H1 (cell line): ENCODE measurements around the gene NECAB3. TPM values are rescaled to one million over a fixed set of nuclear protein-coding genes. Genes with fewer than 3 reads are reported as not detected.

Experiments used
- CTCF ChIA-PET: fragments of 300-600 bp; sonication (Branson Sonifier 250); formaldehyde crosslinking; loops from one replicate; lab custom pipeline; 2021; ENCODE audit not compliant: partially characterized antibody; lab: Charles Lee
- POLR2A ChIA-PET: fragments of 300-600 bp; sonication (Branson Sonifier 250); formaldehyde crosslinking; loops from one replicate; lab custom pipeline; 2021; ENCODE audit warnings: inconsistent platforms; ENCODE audit not compliant: partially characterized antibody; lab: Charles Lee
- DNase-seq, 2 experiments: peaks; one replicate each; pipeline versions ENCODE4 v3.0.0 to v3.0.0-alpha.2; 2010 to 2022; ENCODE audit warnings: low spot score in 2 of 2, low read depth in 1 of 2, mixed read lengths in 1 of 2
- FAIRE-seq: peaks from 2 replicates; lab custom pipeline; 2011; peaks lifted over from hg19 to GRCh38; lab: Jason Lieb, UNC
- H2AFZ ChIP-seq: 2 replicates; pipeline ENCODE4 v1.8.1; 2012; ENCODE audit warnings: low read length, inconsistent platforms
- H2AK5ac ChIP-seq: 2 replicates; pipeline ENCODE4 v1.6.1; 2013; ENCODE audit warnings: low read depth, low read length
- H2BK120ac ChIP-seq: replicated peaks from 2 replicates; pipeline ENCODE3; 2013; ENCODE audit warnings: low read depth, low read length, inconsistent platforms
- H2BK12ac ChIP-seq: 2 replicates; pipeline ENCODE4 v1.6.1; 2013; ENCODE audit warnings: low read depth, low read length
- H2BK15ac ChIP-seq: 2 replicates; pipeline ENCODE4 v1.6.1; 2013; ENCODE audit warnings: low read length
- H2BK20ac ChIP-seq: 2 replicates; pipeline ENCODE4 v1.6.1; 2013; ENCODE audit warnings: low read length
- H2BK5ac ChIP-seq: 2 replicates; pipeline ENCODE4 v1.6.1; 2013; ENCODE audit warnings: low read depth, low read length
- H3K14ac ChIP-seq: 2 replicates; pipeline ENCODE4 v1.6.1; 2013; ENCODE audit warnings: inconsistent platforms; ENCODE audit not compliant: insufficient read length
- H3K18ac ChIP-seq: 2 replicates; pipeline ENCODE4 v1.6.1; 2013; ENCODE audit warnings: low read length; ENCODE audit errors: extremely low read depth
- H3K23ac ChIP-seq: 2 replicates; pipeline ENCODE4 v1.6.1; 2013; ENCODE audit warnings: inconsistent platforms; ENCODE audit not compliant: insufficient read length
- H3K23me2 ChIP-seq: 2 replicates; pipeline ENCODE4 v1.6.1; 2013; ENCODE audit warnings: low read depth, low read length
- H3K27ac ChIP-seq: 2 replicates; pipeline ENCODE4 v1.6.1; 2011; ENCODE audit warnings: low read depth, low read length, inconsistent platforms
- H3K27me3 ChIP-seq, 4 experiments: replicated peaks in 1 of 4; 1 replicate in 1 of 4; 2 replicates in 3 of 4; pipeline versions ENCODE4 v1.6.1 to v1.8.1; 2011 to 2013; ENCODE audit warnings: low read length in 3 of 4, mild to moderate bottlenecking in 3 of 4, inconsistent platforms in 2 of 4, mixed read lengths in 2 of 4, moderate library complexity in 1 of 4; ENCODE audit not compliant: control insufficient read depth in 3 of 4, insufficient read depth in 3 of 4; ENCODE audit errors: extremely low read depth in 1 of 4
- H3K36me3 ChIP-seq, 4 experiments: 2 replicates each; pipeline versions ENCODE4 v1.6.1 to v1.8.1; 2011 to 2013; ENCODE audit warnings: mild to moderate bottlenecking in 4 of 4, low read length in 3 of 4, moderate library complexity in 2 of 4, control low read depth in 1 of 4, inconsistent platforms in 1 of 4; ENCODE audit not compliant: insufficient read depth in 4 of 4, control insufficient read depth in 2 of 4
- H3K4ac ChIP-seq: replicated peaks from 2 replicates; pipeline ENCODE3; 2013; ENCODE audit warnings: low read length, low read depth, mixed read lengths, inconsistent platforms; ENCODE audit not compliant: insufficient read length
- H3K4me1 ChIP-seq, 4 experiments: replicated peaks in 1 of 4; 1 replicate in 1 of 4; 2 replicates in 3 of 4; pipeline versions ENCODE4 v1.6.1 to v1.8.1; 2011 to 2013; ENCODE audit warnings: low read length in 3 of 4, inconsistent platforms in 2 of 4, mixed read lengths in 1 of 4; ENCODE audit not compliant: insufficient read depth in 4 of 4, control insufficient read depth in 3 of 4
- H3K4me2 ChIP-seq, 2 experiments: 2 replicates each; pipeline versions ENCODE4 v1.6.1 to v1.8.1; 2011 to 2013; ENCODE audit warnings: low read depth in 2 of 2, low read length in 2 of 2, control low read depth in 1 of 2, inconsistent platforms in 1 of 2, mild to moderate bottlenecking in 1 of 2; ENCODE audit not compliant: insufficient read depth in 1 of 2
- H3K4me3 ChIP-seq, 4 experiments: fragments of 200-600, 300-600 bp in 1 of 4; sonication (generic), shearing (Covaris generic), sonication (Bioruptor Twin) in 1 of 4; 2 replicates each; pipeline versions ENCODE4 v1.5.1 to v1.8.1; 2011 to 2016; ENCODE audit warnings: low read length in 4 of 4, low read depth in 3 of 4, control low read depth in 2 of 4, inconsistent platforms in 2 of 4, mild to moderate bottlenecking in 2 of 4, mixed read lengths in 1 of 4, moderate library complexity in 1 of 4; ENCODE audit not compliant: insufficient read depth in 2 of 4; ENCODE audit errors: extremely low read depth in 1 of 4
- H3K56ac ChIP-seq: replicated peaks from 2 replicates; pipeline ENCODE3; 2013; ENCODE audit warnings: low read depth, mild to moderate bottlenecking, mixed read lengths, low read length, inconsistent platforms; ENCODE audit not compliant: insufficient read length
- H3K79me1 ChIP-seq: 2 replicates; pipeline ENCODE4 v1.6.1; 2013; ENCODE audit warnings: low read depth, low read length, control low read depth
- H3K79me2 ChIP-seq, 2 experiments: 2 replicates each; pipeline versions ENCODE4 v1.6.1 to v1.8.1; 2012 to 2013; ENCODE audit warnings: low read length in 2 of 2, mild to moderate bottlenecking in 2 of 2, inconsistent platforms in 1 of 2; ENCODE audit not compliant: insufficient read depth in 2 of 2, control insufficient read depth in 1 of 2
- H3K9ac ChIP-seq, 4 experiments: replicated peaks in 1 of 4; 1 replicate in 1 of 4; 2 replicates in 3 of 4; pipeline versions ENCODE4 v1.6.1 to v1.8.1; 2011 to 2013; ENCODE audit warnings: low read depth in 3 of 4, low read length in 3 of 4, control low read depth in 2 of 4, mild to moderate bottlenecking in 2 of 4, moderate library complexity in 2 of 4, inconsistent platforms in 1 of 4; ENCODE audit errors: extremely low read depth in 1 of 4
- H3K9me3 ChIP-seq, 2 experiments: 2 replicates each; pipeline versions ENCODE4 v1.6.1 to v1.8.1; 2012 to 2013; ENCODE audit warnings: mild to moderate bottlenecking in 2 of 2, moderate library complexity in 2 of 2, control low read depth in 1 of 2, inconsistent platforms in 1 of 2, low read depth in 1 of 2, low read length in 1 of 2, mixed read lengths in 1 of 2; ENCODE audit not compliant: insufficient read depth in 2 of 2
- H4K20me1 ChIP-seq, 2 experiments: replicated peaks in 1 of 2; 2 replicates each; pipeline versions ENCODE3 to v1.8.1; 2011 to 2013; ENCODE audit warnings: inconsistent platforms in 2 of 2, low read length in 2 of 2, mild to moderate bottlenecking in 1 of 2; ENCODE audit not compliant: insufficient read depth in 2 of 2, control insufficient read depth in 1 of 2
- H4K5ac ChIP-seq: 2 replicates; pipeline ENCODE4 v1.6.1; 2013; ENCODE audit warnings: low read length, low read depth, mixed read lengths, inconsistent platforms; ENCODE audit not compliant: insufficient read length
- H4K8ac ChIP-seq: 2 replicates; pipeline ENCODE4 v1.8.0; 2013; ENCODE audit warnings: mild to moderate bottlenecking, moderate library complexity, low read length, inconsistent platforms; ENCODE audit not compliant: insufficient read depth; ENCODE audit errors: extremely low read depth
- H4K91ac ChIP-seq: replicated peaks from 2 replicates; pipeline ENCODE3; 2013; ENCODE audit warnings: low read length, mixed read lengths, inconsistent platforms; ENCODE audit not compliant: insufficient read length
- HDAC2 ChIP-seq, 2 experiments: fragments of 300-600 bp in 1 of 2; sonication (generic) in 1 of 2; IDR thresholded peaks; 2 replicates each; pipeline ENCODE4 v1.6.1; 2011 to 2012; ENCODE audit warnings: low read depth in 2 of 2, low read length in 2 of 2, mild to moderate bottlenecking in 2 of 2, moderate library complexity in 2 of 2, borderline replicate concordance in 1 of 2, inconsistent platforms in 1 of 2
- KDM1A ChIP-seq: fragments of 200-600, 300-600 bp; sonication (generic); IDR thresholded peaks from 2 replicates; pipeline ENCODE4 v1.7.1; 2016; ENCODE audit warnings: mild to moderate bottlenecking, low read length, borderline replicate concordance
- KDM4A ChIP-seq: IDR thresholded peaks from one replicate; pipeline ENCODE4 v1.7.1; 2012; ENCODE audit warnings: low read depth, mild to moderate bottlenecking, moderate library complexity, low read length, inconsistent platforms; ENCODE audit not compliant: severe bottlenecking
- KDM5A ChIP-seq: fragments of 200-600 bp; IDR thresholded peaks from 2 replicates; pipeline ENCODE4 v1.7.1; 2012; ENCODE audit warnings: mild to moderate bottlenecking, low read length, inconsistent platforms, mixed read lengths
- MAX ChIP-seq: IDR thresholded peaks from 2 replicates; pipeline ENCODE4 v1.6.1; 2012; ENCODE audit warnings: inconsistent platforms
- POLR2A ChIP-seq, 2 experiments: IDR thresholded peaks; 1 replicate in 1 of 2; 2 replicates in 1 of 2; pipeline ENCODE4 v1.6.1; 2011; ENCODE audit warnings: low read depth in 2 of 2, low read length in 2 of 2, mild to moderate bottlenecking in 2 of 2; ENCODE audit errors: control extremely low read depth in 1 of 2
- POLR2AphosphoS5 ChIP-seq: IDR thresholded peaks from 2 replicates; pipeline ENCODE4 v1.6.1; 2011; ENCODE audit warnings: low read depth, low read length
- RAD21 ChIP-seq, 2 experiments: IDR thresholded peaks in 1 of 2; conservative IDR thresholded peaks in 1 of 2; 2 replicates each; pipeline ENCODE4 v1.6.1; 2011; ENCODE audit warnings: low read depth in 2 of 2, low read length in 2 of 2, improper control_type of control experiment in 1 of 2, inconsistent platforms in 1 of 2, mild to moderate bottlenecking in 1 of 2, moderate library complexity in 1 of 2
- SIRT6 ChIP-seq: IDR thresholded peaks from one replicate; pipeline ENCODE4 v1.7.1; 2012; ENCODE audit warnings: low read length, inconsistent platforms
- WGBS, 2 experiments: shearing (Covaris generic) in 1 of 2; methylation state at CpG; one replicate each; pipeline versions ENCODE4 v1.1.6 to v1.1.7; 2013 to 2015; ENCODE audit warnings: low lambda C conversion rate in 2 of 2, mixed read lengths in 2 of 2, inconsistent platforms in 1 of 2, low coverage in 1 of 2, missing lambda C conversion rate in 1 of 2; ENCODE audit not compliant: insufficient replicate concordance in 2 of 2, insufficient coverage in 1 of 2, insufficient read length in 1 of 2; ENCODE audit errors: extremely low coverage in 1 of 2, missing lambda C conversion rate in 1 of 2; 5-methylcytosine and 5-hydroxymethylcytosine counted together
- polyA plus RNA-seq, 7 experiments: library from polyadenylated mRNA; depleted of rRNA in 3 of 7; stranded (reverse) in 5 of 7; unstranded in 2 of 7; fragments of >200 nt in 5 of 7; fragments of 200-250 nt in 2 of 7; gene quantifications; 1 replicate in 5 of 7; 2 replicates in 1 of 7; 4 replicates in 1 of 7; pipeline versions ENCODE4 v1.2.1 to v1.2.3, GENCODE V29; 2011 to 2013; ENCODE audit warnings: missing spikeins in 2 of 7, mixed read lengths in 2 of 7
- total RNA-seq: library from RNA; stranded (reverse); fragmentation: NEBNext Ultra II Directional; extraction: Animal tissue kit (Norgen Biotek cat#: 25700); gene quantifications from 2 replicates; pipeline ENCODE4 v1.2.1, GENCODE V29; 2021

NECAB3 gene
- total and polyA plus RNA-seq, 2 of the 8 experiments (the other 6 are each of a cell fraction or from before 2014, with no cell fraction given), result 20.5 to 46.2 TPM

- no peaks in the 10 kb centered on the region for H3K79me1 ChIP-seq
- no peaks in the 10 kb centered on the region for H3K23me2 ChIP-seq
- no peak for FAIRE-seq
- TF ChIP-seq POLR2A (IDR thresholded peaks at IDR 0.05; ENCODE audit: control extremely low read depth in 1 of 2, low read depth in 2 of 2, low read length in 2 of 2), result no peak
- TF ChIP-seq RAD21 (IDR thresholded peaks at IDR 0.05 in 1 of 2, conservative IDR thresholded peaks at IDR 0.05 in 1 of 2; ENCODE audit: low read depth in 2 of 2, low read length in 2 of 2), result no peak
- TF ChIP-seq KDM1A, result no peak
- no peak for TF ChIP-seq KDM4A
- no peak for TF ChIP-seq SIRT6
- TF ChIP-seq HDAC2 (IDR thresholded peaks at IDR 0.05; ENCODE audit: borderline replicate concordance in 1 of 2, low read depth in 2 of 2, low read length in 2 of 2), result no peak
- TF ChIP-seq MAX, result no peak
- TF ChIP-seq KDM5A, result no peak
- no peak for TF ChIP-seq POLR2AphosphoS5
- DNase-seq, result no peak
- no peak overlapping the region for H4K91ac ChIP-seq
- no peak overlapping the region for H3K4me3 ChIP-seq
- 88% methylated on average over 5 of the region's 5 CpGs; no CpG with 5 or more reads in 1 of the 2 experiments for WGBS, 2 experiments
- peaks cover 1 to 2% of the 10 kb centered on the region in 2 experiments for H4K20me1 ChIP-seq
- H3K4ac ChIP-seq, result no peak overlapping the region
- CTCF ChIA-PET, result no interaction called here
- H2BK120ac ChIP-seq, result no peak overlapping the region
- H2BK12ac ChIP-seq, result no peak overlapping the region
- no peak overlapping the region for H3K4me2 ChIP-seq
- no peak overlapping the region for H2AFZ ChIP-seq
- no peak overlapping the region for H2BK20ac ChIP-seq
- no peaks in the 10 kb centered on the region for H3K27me3 ChIP-seq
- no peaks in the 10 kb centered on the region for H3K9me3 ChIP-seq
- H2BK15ac ChIP-seq, result no peak overlapping the region
- no peak overlapping the region for H3K27ac ChIP-seq
- no peak overlapping the region for H3K18ac ChIP-seq
- H3K56ac ChIP-seq, result no peak overlapping the region
- H3K23ac ChIP-seq, result no peak overlapping the region
- no peak overlapping the region for H3K9ac ChIP-seq
- H2BK5ac ChIP-seq, result no peak overlapping the region
- H3K4me1 ChIP-seq, result no peaks in the 10 kb centered on the region
- no peak overlapping the region for H4K5ac ChIP-seq
- peaks cover 0 to 12% (median 3%) of the 10 kb centered on the region in 4 experiments; a peak in 5 of 8 replicates for H3K36me3 ChIP-seq
- H4K8ac ChIP-seq, result no peak overlapping the region
- no peaks in the 10 kb centered on the region for H3K79me2 ChIP-seq
- H3K14ac ChIP-seq, result no peak overlapping the region
- POLR2A ChIA-PET, result no interaction called here
- H2AK5ac ChIP-seq, result no peak overlapping the region
Measured at GRCh38 chr20:33611106-33611505, 63.1 kb downstream of the NECAB3 start.
